Prostate gland (tissue), 2 donors: ENCODE measurements around the gene GSC.

ENCODE experiments used
- POLR2A ChIP-seq: fragments of 450-650 bp; IDR thresholded peaks from one replicate; pipeline ENCODE4 v1.6.1; 2016; ENCODE audit warnings: antibody characterized with exemption, mild to moderate bottlenecking
- POLR2AphosphoS5 ChIP-seq: sonication (generic); formaldehyde crosslinking; IDR thresholded peaks from one replicate; pipeline ENCODE4 v1.6.1; 2017; ENCODE audit warnings: antibody characterized with exemption
- TF ChIP-seq, protein P1 (sequence below), 4 experiments: fragments of 200-600 bp in 2 of 4; fragments of 450-650 bp in 2 of 4; sonication (generic) in 2 of 4; IDR thresholded peaks; 1 replicate in 3 of 4; 2 replicates in 1 of 4; pipeline ENCODE4 v1.5.1; 2016 to 2019; ENCODE audit warnings: antibody characterized with exemption in 4 of 4, mild to moderate bottlenecking in 2 of 4, moderate library complexity in 2 of 4

DNA sequence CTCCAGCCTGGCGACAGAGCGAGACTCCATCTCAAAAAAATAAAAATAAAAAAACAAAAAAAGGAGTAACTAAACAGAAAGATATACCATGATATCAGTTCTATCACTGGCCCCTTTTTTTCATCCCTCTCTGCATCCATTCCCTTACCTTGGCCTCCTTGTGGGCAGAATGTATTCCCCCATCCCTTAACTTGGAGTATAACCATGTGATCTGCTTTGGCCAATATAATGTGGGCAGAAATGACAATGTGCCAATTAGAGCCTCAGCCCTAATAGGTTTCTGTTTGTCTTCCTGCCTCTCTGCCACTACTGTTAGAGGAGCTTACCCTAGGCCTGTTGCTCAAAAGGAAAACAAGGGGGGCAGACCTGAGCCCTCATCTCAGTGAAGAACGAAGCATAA, 23.8 kb downstream of the GSC start:
- TF ChIP-seq, protein P1, sequence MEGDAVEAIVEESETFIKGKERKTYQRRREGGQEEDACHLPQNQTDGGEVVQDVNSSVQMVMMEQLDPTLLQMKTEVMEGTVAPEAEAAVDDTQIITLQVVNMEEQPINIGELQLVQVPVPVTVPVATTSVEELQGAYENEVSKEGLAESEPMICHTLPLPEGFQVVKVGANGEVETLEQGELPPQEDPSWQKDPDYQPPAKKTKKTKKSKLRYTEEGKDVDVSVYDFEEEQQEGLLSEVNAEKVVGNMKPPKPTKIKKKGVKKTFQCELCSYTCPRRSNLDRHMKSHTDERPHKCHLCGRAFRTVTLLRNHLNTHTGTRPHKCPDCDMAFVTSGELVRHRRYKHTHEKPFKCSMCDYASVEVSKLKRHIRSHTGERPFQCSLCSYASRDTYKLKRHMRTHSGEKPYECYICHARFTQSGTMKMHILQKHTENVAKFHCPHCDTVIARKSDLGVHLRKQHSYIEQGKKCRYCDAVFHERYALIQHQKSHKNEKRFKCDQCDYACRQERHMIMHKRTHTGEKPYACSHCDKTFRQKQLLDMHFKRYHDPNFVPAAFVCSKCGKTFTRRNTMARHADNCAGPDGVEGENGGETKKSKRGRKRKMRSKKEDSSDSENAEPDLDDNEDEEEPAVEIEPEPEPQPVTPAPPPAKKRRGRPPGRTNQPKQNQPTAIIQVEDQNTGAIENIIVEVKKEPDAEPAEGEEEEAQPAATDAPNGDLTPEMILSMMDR (IDR thresholded peaks at IDR 0.05) = no peak
- TF ChIP-seq POLR2A (no peak), POLR2AphosphoS5 (no peak)
